ENCODE data around the gene POFUT1. TPM values are rescaled to one million over a fixed set of nuclear protein-coding genes. Genes with fewer than 3 reads are reported as not detected.

The POFUT1 gene
- total RNA-seq, 1 donor from 2014 or later, result 37.7 TPM

DNA sequence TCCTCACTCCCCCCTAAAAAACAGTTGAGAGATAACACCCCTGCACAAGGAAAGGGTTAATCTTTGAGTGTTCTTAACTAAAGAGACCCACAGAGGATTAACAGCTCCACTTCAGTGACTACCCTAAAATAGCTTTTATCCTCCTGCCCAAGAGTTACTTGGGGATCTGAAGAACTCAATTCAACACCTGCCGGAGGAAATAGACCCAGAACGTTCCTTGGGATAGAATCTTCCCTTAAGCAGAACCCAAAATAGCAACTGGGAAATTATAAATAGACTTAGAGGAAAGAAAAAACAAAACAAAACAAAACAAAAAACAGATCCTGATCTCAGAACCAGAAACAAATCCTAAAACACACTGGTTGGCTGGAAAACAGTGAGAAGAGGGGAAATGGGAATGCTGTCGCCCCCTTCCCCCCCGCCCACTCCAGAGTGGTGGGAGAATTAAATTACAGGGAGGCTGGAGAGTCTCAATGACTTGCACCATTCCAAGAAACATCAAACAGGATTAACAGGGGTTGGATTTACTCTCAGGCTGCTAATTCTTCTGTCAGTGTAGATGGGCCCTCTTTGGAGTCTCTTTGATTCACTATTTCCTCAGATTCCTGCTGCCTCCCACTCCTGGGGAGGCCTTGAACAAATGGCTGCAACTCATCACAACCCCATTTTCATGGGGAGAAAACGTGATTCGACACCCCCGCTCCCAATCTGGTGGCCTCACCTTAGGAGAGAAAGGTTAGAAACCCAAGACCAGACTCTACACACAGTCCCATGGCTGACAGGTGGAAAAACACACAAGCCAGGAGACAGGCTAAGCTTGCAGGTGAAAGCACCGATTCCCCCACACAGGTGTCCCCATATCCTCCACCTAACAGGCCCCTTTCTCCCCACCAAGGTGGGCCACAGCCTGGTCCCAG is 1.6 kb upstream of the POFUT1 start:
- DNase-seq (ENCODE audit: low read depth, low spot score), result no peak

DNA sequence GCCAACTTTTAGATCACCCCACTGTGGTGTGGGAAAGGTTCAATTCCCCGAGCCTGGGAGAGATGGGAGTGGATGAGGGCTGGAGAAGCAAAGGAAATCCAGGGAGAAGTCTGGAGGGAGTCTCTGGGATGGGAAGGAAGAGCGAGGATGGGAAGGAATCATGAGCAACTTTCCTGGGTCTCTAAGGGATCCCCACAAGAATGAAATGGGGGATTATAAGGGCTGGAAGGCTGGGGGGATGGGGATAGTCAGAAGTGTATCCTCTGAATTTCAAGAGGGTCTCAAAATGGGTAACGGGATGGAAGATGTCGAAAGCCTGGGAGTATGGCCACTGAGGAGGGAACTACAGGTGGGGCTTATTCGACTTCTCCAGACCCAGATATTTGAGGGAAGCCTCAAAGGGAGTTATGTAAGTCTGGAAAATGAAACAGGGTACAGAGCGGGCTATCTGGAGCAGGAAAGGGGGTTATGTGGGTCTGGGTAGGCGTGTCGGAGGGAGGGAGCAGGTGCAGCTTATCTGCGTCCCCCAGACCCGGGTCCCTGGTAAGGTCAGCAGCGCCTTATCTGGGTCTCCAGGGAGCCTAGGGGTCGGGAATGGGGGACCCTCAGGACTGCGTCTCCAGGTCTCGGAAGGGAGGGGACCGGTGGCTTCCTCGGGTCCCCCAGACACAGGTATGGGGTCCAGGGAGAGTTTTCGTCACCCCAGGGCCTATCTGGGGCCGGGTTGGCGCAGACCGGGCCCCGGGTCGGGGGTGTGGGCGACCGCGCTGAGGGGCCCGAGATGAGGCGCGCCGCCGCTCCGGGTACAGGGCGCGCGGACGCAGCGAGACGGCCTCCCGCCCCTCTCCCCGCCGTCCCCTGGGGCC is 687 bp upstream of the POFUT1 start:
- no peak for DNase-seq (ENCODE audit: low read depth, low spot score)

DNA sequence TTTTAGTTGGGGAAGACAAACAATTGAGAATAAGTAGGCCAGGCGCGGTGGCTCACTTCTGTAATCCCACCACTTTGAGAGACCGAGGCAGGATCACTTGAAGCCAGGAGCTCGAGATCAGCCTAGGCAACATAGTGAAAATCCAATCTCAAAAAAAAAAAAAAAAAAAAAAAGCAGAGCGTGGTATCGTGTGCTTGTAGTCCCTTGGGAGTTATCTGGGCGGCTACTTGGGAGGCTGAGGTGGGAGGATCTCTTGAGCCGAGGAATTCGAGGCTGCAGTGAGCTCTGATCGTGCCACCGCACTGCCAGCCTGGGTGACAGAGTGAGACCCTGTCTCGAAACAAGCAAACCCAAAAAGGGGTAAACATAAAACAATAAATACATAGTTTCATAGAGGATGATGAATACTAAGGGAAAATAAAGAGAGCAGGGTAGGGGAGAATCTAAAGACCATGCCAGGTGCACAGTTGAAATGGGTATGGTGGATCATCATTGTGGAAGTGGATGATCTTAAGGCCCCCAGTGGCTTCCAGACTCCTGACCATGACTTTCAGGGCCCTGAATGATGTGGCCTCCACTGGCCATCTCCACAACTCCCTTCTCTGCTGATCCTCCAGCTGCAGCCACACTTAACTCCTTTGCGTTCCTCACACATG is 947 bp downstream of the POFUT1 start:
- no peak for DNase-seq (ENCODE audit: low read depth, low spot score)

DNA sequence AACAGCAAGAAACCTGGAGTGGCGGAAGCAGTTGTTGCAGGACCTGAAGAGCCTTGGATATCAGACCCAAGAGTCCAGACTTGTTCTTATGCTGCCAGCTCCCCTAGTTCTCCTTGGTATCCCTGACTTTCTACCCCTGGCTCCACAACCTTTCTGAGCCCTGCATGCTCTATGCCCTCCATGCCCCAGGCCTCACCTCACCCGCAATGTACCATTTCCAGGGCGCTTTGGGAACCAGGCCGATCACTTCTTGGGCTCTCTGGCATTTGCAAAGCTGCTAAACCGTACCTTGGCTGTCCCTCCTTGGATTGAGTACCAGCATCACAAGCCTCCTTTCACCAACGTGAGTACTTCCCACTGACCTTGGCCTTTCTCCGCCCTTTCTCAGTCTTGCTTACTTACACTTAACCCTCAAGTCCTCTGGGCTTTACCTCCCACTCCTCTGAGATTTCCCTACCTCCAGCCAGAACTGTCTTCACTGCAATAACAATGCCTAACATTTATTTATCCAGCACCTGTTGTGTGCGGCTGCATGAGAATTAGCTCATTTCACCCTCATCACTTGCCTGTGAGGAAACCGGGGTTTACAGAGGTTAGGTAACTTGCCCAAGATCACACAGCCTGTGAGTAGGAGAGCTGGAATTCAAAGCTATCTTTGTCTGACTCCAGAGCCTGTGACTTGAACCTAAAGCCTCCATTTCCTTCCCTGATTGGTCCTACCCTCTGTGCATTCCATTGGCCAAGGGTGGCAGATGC is 2.3 kb downstream of the POFUT1 start:
- no peak for DNase-seq (ENCODE audit: low read depth, low spot score)

DNA sequence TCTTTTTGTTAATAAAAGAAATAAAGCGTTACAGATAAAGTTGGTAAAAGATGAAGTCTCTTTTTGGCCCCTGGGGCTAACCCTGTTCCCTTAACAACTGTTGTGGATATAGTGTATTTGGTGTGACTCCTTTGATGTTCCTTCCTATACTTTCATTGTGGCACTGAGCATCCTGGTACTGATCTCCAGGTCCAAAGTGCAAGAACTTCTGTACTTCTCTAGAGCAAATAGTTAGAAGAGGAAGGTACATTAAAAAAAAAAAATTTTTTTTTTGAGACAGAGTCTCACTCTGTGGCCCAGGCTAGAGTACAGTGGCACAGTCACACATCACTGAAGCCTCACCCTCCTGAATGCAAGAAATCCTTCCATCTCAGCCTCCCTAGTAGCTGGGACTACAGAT is 6.2 kb downstream of the POFUT1 start:
- DNase-seq (ENCODE audit: low read depth, low spot score), result no peak

DNA sequence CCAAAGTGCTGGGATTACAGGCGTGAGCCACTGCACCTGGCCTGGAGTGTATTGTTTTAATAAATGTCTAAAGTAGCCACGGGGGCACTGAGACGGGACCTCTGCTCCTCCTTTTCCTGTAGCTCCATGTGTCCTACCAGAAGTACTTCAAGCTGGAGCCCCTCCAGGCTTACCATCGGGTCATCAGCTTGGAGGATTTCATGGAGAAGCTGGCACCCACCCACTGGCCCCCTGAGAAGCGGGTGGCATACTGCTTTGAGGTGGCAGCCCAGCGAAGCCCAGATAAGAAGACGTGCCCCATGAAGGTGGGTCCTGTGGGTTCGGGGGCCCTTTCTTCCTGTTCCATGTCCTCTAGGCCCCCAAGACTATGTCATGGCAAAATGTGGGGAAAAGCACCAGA is 7.5 kb downstream of the POFUT1 start:
- DNase-seq (ENCODE audit: low read depth, low spot score), result no peak

DNA sequence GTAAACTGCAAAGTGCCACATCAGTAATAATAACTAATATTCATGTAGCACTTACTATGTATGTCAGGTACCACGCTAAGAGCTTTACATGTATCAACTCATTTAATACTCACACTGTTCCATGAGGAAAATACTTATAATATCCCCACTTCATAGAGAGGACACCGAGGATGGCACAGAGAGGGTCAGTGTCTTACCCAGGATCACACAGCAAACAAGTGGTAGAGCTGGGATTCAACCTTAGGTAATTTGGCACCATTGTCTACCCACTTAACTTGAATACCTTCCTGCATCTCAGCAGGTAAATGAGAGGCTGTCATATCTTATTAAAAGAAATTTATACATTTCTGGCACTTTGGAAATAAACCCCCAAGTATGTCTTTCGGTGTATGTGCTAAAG is 8.0 kb downstream of the POFUT1 start:
- DNase-seq (ENCODE audit: low read depth, low spot score), result no peak

DNA sequence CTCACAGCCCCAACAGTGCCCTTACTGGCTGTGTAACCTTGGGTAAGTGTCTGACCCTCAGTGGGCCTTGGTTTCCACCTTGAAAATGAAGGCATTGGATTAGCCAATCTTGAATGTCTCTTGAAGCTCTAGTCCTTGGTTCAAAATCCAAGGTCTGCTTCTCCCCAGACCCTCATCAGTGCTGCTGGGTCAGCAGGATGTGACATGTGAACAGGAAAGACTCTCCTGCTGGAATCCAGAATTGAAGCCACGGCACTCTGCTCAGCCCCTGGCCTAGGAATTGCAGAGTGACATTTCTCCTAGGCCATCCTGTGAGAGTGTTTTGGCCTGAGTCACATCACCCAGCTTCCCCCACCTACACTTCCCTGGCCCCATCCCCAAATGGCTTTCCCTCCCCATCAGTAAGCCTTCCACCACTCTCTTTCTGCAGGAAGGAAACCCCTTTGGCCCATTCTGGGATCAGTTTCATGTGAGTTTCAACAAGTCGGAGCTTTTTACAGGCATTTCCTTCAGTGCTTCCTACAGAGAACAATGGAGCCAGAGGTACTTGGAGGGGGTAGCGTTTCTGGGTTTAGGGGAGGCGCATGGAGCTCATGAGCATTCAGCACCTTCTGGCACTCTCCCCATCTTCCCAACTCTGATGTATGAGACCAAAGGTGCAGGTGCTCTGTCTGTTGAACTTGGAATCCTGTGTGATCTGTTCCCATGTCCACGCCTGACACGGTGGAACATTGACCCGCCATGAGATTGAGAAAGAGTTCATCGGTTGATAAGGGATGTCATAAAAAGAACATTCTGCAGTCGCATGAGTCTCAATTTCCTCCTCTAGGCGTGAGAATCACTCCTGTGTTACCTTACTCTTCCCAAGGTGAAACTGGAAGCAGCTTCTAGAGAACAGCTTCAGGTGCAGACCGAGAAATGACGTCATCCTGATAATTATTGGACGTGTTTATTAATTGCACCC is 8.8 kb downstream of the POFUT1 start:
- DNase-seq (ENCODE audit: low read depth, low spot score), result no peak

DNA sequence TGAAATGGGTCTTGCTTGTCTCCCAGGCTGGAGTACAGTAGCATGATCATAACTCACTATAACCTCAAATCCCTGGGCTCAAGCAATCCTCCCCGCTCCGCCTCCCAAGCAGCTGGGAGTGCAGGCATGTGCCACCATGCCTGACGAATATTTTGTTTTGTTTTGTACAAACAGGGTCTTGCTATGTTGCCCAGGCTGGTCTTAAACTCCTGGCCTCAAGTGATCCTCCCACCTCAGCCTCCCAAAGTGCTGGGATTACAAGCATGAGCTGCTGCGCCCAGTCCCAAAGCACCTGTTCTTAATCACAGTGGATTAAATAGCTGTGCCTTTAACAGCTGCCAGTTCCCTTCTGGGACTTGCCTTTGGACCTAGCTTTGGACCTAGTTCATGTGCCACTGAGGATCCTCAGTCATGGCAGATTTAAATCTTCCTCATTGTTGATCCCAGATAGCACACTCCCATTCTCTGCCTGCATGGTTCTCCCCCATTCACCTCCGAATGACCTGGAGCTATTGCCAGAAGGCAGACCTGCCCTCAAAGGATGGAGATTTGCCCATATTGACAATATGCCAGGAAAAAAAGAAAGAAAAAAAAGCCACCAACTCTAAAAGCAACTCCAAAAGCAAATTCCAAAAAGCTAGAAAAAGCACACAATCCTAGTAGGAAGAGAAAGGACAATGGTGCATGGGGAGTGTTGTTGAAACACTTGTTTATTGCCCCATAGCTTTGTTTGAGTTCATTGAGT is 10.6 kb downstream of the POFUT1 start:
- no peak for DNase-seq (ENCODE audit: low read depth, low spot score)

DNA sequence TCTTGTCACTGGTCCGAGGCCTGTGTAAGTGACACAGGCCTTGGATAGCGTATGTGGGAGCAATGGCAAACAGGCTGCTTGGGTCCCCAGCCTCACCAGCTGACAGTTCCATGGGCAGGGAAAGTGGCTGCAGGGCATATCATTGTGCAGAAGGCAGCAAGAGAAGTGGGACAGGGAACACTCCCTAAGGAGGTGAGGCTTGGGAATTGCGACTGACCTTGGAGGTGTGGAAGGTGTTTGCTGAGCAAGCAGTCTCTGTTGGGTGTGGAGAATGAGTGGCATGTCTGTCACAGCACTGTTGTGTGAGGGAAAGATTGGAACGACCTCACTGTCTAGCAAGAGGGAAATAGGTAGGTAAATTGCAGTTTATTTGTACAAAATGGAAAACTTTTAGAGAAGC is 16.8 kb downstream of the POFUT1 start:
- no peak for DNase-seq (ENCODE audit: low read depth, low spot score)

DNA sequence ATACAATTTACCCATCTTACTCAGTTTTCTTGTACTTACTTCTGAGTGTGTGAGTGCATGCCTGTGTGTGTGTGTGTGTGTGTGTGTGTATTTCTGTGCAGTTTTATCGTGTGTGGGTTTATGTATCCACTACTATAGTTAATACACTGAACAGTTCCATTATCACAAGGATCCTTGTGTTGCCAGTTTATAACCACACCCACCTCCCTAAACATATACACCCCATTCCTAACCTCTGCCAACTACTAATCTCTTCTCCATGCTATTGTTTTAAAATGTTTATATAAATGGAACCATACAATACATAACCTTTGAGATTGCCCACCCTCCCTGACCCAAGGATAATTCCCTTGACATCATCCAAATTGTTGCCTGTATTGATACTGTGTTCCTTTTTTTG is 18.7 kb downstream of the POFUT1 start:
- no peak for DNase-seq (ENCODE audit: low read depth, low spot score)

DNA sequence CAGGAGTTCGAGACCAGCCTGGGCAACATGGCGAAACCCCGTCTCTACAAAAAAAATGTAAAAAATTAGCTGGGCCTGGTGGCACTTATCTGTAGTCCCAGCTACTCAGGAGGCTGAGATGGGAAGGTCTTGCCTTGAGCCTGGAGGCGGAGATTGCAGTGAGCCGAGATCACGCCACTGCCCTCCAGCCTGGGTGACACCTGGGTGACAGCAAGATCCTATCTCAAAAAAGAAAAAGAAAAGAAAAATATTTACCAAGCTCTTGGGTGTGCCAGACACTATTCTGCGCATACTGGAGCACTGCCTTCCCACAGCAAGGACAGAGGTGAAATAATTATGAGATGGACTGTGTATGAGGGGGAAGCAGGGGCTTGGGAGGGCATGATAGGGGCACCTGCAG is 19.6 kb downstream of the POFUT1 start:
- DNase-seq (ENCODE audit: low read depth, low spot score), result no peak

DNA sequence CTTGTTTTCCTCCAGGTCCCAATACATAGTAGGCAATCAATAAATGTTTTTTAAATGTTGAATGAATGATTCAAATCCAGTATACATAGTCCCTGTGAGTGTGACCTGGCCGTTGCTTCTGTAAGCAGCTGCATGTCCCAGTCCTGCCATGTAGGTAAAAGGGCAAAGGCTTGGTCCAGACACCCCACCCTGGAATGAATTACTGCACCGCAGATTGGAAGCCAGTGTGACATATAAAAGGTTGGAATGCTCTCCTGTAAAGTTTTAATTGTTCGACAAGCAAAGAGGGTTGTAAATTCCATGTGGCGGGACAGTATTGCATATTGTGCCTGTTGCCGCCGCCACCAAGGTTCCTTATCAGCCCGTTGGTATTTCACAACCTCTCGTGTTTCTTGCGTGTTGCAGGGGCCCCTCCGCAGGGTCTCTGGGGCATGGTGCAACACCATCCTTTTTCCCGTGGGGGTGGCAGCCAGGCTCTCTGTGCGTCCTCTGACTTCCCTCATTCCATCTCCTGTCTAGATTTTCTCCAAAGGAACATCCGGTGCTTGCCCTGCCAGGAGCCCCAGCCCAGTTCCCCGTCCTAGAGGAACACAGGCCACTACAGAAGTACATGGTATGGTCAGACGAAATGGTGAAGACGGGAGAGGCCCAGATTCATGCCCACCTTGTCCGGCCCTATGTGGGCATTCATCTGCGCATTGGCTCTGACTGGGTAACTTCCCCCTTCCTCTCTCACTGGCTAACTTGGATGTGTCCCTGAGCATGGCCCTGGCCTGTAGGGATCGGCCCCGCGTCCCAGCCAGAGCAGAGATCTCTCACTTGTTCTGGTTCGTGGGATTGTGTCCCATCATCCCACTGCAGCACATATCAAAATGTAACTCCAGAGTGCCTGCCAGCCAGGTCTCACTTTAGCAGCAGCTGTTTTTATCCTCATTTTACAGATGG is 20.3 kb downstream of the POFUT1 start:
- no peak for DNase-seq (ENCODE audit: low read depth, low spot score)

DNA sequence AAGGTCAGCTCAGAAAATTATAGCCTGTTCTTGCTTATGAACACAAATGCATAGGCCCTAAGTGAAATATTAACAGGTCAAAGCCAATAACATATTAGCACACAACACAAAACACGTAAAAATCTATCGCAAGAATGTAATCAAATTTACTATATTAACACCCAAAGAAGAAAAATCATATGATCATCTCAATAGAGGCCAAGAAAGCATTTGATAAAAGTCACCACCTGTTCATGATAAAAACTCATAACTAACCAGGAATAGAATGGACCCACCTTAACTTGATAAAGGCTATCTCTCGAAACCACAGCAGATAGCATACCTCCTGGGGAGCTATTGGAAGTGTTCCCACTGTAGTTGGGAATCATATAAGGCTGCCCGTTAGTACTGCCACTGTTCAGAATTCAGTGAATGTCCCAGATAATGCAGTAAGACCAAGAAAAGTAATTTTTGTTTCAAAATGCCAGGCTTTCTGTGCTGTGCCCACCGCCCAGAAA is 21.6 kb downstream of the POFUT1 start:
- no peak for DNase-seq (ENCODE audit: low read depth, low spot score)

DNA sequence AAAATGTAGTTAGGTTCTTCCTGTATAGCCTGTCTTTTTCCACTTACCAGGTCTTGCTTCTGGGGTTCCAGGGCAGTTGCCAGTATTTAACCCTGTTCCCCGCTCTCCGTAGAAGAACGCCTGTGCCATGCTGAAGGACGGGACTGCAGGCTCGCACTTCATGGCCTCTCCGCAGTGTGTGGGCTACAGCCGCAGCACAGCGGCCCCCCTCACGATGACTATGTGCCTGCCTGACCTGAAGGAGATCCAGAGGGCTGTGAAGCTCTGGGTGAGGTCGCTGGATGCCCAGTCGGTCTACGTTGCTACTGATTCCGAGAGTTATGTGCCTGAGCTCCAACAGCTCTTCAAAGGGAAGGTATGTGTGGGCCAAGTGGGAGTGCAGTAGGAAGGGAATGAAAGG is 23.0 kb downstream of the POFUT1 start:
- no peak for DNase-seq (ENCODE audit: low read depth, low spot score)

DNA sequence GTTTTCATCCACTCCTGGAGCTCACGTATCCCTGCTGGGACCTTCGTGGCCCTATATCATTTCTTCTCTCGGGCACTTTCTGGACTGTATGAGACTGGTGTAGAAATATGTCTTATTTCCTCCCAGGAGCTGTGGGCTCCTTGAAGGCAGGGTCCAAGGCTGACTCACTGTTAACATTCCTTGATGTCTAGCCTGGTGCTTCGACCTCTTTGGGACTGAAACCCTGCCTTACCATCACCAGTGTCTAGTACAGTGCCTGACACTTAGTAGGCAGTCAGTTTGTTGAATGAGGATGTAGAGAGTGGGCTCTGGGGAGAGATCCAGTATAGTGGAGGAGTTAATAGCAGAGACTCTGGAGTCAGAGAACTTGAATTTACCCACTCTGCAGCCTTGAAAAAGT is 23.6 kb downstream of the POFUT1 start:
- no peak for DNase-seq (ENCODE audit: low read depth, low spot score)

DNA sequence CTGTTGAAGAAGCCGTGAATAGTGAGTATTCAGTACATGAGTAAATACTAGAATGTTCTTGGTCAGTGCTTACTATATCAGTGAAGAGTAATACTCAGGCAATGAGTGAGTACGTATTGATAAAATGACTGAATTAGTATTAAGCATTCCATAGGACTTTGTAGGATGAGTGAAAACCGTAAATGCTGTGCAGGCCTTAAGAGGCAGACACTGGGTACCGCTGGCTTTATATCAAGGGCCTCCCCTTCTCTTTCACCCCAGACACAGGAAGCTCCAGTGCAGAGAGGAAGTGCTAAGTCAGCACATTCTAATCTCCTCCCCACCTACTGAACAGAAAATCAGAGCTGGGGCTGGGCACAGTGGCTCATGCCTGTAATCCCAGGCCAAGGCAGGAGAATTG is 24.2 kb downstream of the POFUT1 start:
- DNase-seq (ENCODE audit: low read depth, low spot score), result no peak

DNA sequence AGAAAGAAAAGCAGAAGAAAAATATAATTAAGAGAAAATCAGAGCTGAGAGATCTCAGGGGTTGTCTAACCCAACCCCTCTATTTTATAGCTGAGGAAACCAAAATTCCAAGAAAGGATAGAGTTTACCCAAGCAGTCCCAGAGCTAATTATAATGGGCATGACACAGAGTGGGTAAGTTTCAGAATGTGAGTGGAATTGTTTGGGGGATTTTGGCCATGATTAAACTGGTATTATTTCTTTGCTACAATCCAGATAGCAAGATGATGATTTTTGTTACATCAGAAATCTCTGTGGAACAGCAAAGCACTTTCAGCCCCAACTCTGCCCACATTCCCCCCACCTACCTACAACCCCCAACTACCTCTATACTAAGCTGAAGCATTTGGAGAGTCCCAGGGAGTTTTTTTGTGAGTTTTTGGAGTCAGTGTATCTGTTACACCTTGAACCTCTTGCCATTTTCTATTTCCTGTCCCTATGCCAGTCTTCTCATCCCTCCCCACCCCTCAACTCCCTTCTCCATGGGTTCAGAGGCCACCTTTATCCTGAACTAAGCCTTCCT is 24.7 kb downstream of the POFUT1 start:
- no peak for DNase-seq (ENCODE audit: low read depth, low spot score)
